GM12878 (cell line): ENCODE results near the gene AQP2. TPM values are rescaled to one million over a fixed set of nuclear protein-coding genes. Genes with fewer than 3 reads are reported as not detected.

Source experiments
- ATAC-seq: fragments of 200-7000 bp; cut with Tn5 transposase; 3 replicates; pipeline ENCODE4 v1.9.1; 2020; ENCODE audit warnings: mild to moderate bottlenecking, moderate library complexity
- BruUV-seq: library from RNA; stranded (reverse); fragments of 400-500 nt; replicated peaks from 2 replicates; lab custom pipeline; 2021; lab: Mats Ljungman, UMichigan
- CTCF ChIA-PET: fragments of 300-600 bp; sonication (Branson Sonifier 250); formaldehyde crosslinking; extraction: SDS; loops from one replicate; lab custom pipeline; 2021; ENCODE audit warnings: inconsistent platforms; lab: Yijun Ruan, JAX
- POLR2A ChIA-PET: fragments of 350-600 bp; formaldehyde crosslinking; extraction: SDS; loops from one replicate; lab custom pipeline; 2021; ENCODE audit warnings: inconsistent platforms; lab: Charles Lee
- RAD21 ChIA-PET: fragments of 300-600 bp; sonication (Branson Sonifier 250); formaldehyde crosslinking; loops from one replicate; lab custom pipeline; 2023; ENCODE audit warnings: antibody characterized with exemption; ENCODE audit not compliant: unreplicated experiment; lab: Charles Lee
- SMC1A ChIA-PET: fragments of 300-600 bp; sonication (Branson Sonifier 250); formaldehyde crosslinking; loops from one replicate; lab custom pipeline; 2023; ENCODE audit not compliant: unreplicated experiment, uncharacterized antibody; lab: Charles Lee
- DNase-seq: peaks from one replicate; pipeline ENCODE4 v3.0.0-alpha.2; 2011; ENCODE audit warnings: low read depth, low spot score
- FAIRE-seq: peaks from 3 replicates; lab custom pipeline; 2011; peaks lifted over from hg19 to GRCh38; lab: Jason Lieb, UNC
- H2AFZ ChIP-seq: 2 replicates; pipeline ENCODE4 v1.6.0; 2011; ENCODE audit warnings: low read depth, low read length, control low read depth; ENCODE audit not compliant: control insufficient read depth
- H3K27ac ChIP-seq: 2 replicates; pipeline ENCODE4 v1.5.1; 2011; ENCODE audit warnings: control low read depth; ENCODE audit not compliant: control insufficient read depth, insufficient read depth
- H3K27me3 ChIP-seq, 2 experiments: replicated peaks in 1 of 2; 2 replicates each; pipeline versions ENCODE4 v1.6.0 to v1.6.1; 2011; ENCODE audit warnings: low read length in 1 of 2; ENCODE audit not compliant: control insufficient read depth in 2 of 2, insufficient read depth in 2 of 2
- H3K36me3 ChIP-seq, 2 experiments: 2 replicates each; pipeline ENCODE4 v1.5.1; 2011; ENCODE audit warnings: low read length in 1 of 2; ENCODE audit not compliant: control insufficient read depth in 2 of 2, insufficient read depth in 2 of 2
- H3K4me1 ChIP-seq: 2 replicates; pipeline ENCODE4 v1.6.1; 2011; ENCODE audit warnings: mild to moderate bottlenecking, low read length, moderate library complexity, mixed read lengths; ENCODE audit not compliant: control insufficient read depth, insufficient read depth
- H3K4me2 ChIP-seq: 2 replicates; pipeline ENCODE4 v1.6.0; 2011; ENCODE audit warnings: control low read depth; ENCODE audit not compliant: control insufficient read depth, insufficient read depth
- H3K4me3 ChIP-seq: fragments of 200-600 bp; sonication (generic); 2 replicates; pipeline ENCODE4 v1.5.1; 2016
- H3K79me2 ChIP-seq: 2 replicates; pipeline ENCODE4 v1.6.0; 2011; ENCODE audit warnings: low read length; ENCODE audit not compliant: control insufficient read depth, insufficient read depth
- H3K9ac ChIP-seq: 2 replicates; pipeline ENCODE4 v1.8.0; 2011; ENCODE audit warnings: low read length, control low read depth, mixed read lengths; ENCODE audit not compliant: control insufficient read depth, insufficient read depth
- H3K9me3 ChIP-seq: replicated peaks from 3 replicates; pipeline ENCODE4 v1.5.1; 2011; ENCODE audit warnings: mild to moderate bottlenecking, low read length; ENCODE audit not compliant: control insufficient read depth, insufficient read depth
- H4K20me1 ChIP-seq: 2 replicates; pipeline ENCODE4 v1.6.0; 2011; ENCODE audit not compliant: control insufficient read depth, insufficient read depth
- CHD2 ChIP-seq: IDR thresholded peaks from 2 replicates; pipeline ENCODE4 v1.6.1; 2011; ENCODE audit warnings: low read depth, low read length, improper control_type of control experiment, borderline replicate concordance
- CTCF ChIP-seq, 3 experiments: IDR thresholded peaks in 2 of 3; conservative IDR thresholded peaks in 1 of 3; 2 replicates each; pipeline ENCODE4 v1.5.1; 2011; ENCODE audit warnings: low read depth in 3 of 3, low read length in 3 of 3, mild to moderate bottlenecking in 3 of 3, control low read depth in 2 of 3, moderate library complexity in 2 of 3, inconsistent platforms in 1 of 3, mixed read lengths in 1 of 3; ENCODE audit not compliant: control insufficient read depth in 2 of 3, insufficient read depth in 1 of 3; ENCODE audit errors: extremely low read depth in 1 of 3
- EED ChIP-seq: sonication (generic); IDR thresholded peaks from 2 replicates; pipeline ENCODE4 v1.6.1; 2016; ENCODE audit warnings: antibody characterized with exemption, low read depth
- MEF2A ChIP-seq: IDR thresholded peaks from 2 replicates; pipeline ENCODE4 v1.6.1; 2011; ENCODE audit warnings: low read depth, mild to moderate bottlenecking, low read length, moderate library complexity; ENCODE audit not compliant: insufficient read depth
- YY1 ChIP-seq: IDR thresholded peaks from 2 replicates; pipeline ENCODE4 v1.6.1; 2011; ENCODE audit warnings: low read depth, mild to moderate bottlenecking, low read length
- WGBS: methylation state at CpG from one replicate; pipeline ENCODE4 v1.1.6; 2016; ENCODE audit warnings: low lambda C conversion rate; ENCODE audit not compliant: insufficient replicate concordance, insufficient coverage; ENCODE audit errors: missing lambda C conversion rate; 5-methylcytosine and 5-hydroxymethylcytosine counted together
- in situ Hi-C: fragments of 300-500 bp; cut with MboI; formaldehyde crosslinking; loops from 9 replicates; pipeline ENCODE4 v1.14.3; 2018; ENCODE audit warnings: mixed read lengths
- intact Hi-C: fragments of 100-400 bp; cut with micrococcal nuclease; formaldehyde crosslinking; loops from one replicate; pipeline ENCODE4 v1.14.2; 2022; ENCODE audit not compliant: unreplicated experiment
- polyA plus RNA-seq, 11 experiments: library from polyadenylated mRNA; depleted of rRNA in 4 of 11; unstranded in 6 of 11; stranded (reverse) in 5 of 11; fragments of >200 nt; fragmentation: Nextera tagmentation in 4 of 11; fragmentation: Illumina TruSeq in 1 of 11; extraction: Ambion mirVana in 4 of 11; extraction: Trizol in 1 of 11; gene quantifications; 1 replicate in 1 of 11; 2 replicates in 10 of 11; pipeline versions ENCODE4 v1.2.1 to v1.2.3, GENCODE V29; 2011 to 2016; ENCODE audit warnings: inconsistent platforms in 2 of 11, missing spikeins in 2 of 11, low read depth in 1 of 11
- total RNA-seq, 4 experiments: library from RNA; depleted of rRNA in 3 of 4; stranded (reverse); fragments of >200 nt in 3 of 4; fragmentation: Illumina TruSeq in 1 of 4; extraction: Trizol in 1 of 4; gene quantifications; 2 replicates each; pipeline versions ENCODE4 v1.2.1 to v1.2.3, GENCODE V29; 2013 to 2021

AQP2 gene
- total and polyA plus RNA-seq, 10 of the 15 experiments (the other 5 are each of a cell fraction or from before 2014, with no cell fraction given): not detected

- H3K36me3 ChIP-seq: no peaks in the 10 kb centered on the region
- H3K9me3 ChIP-seq: no peaks in the 10 kb centered on the region
- no peak overlapping the region for H3K4me2 ChIP-seq
- TF ChIP-seq CTCF (IDR thresholded peaks at IDR 0.05 in 2 of 3, conservative IDR thresholded peaks at IDR 0.05 in 1 of 3; ENCODE audit: control insufficient read depth in 2 of 3, extremely low read depth in 1 of 3, insufficient read depth in 1 of 3, low read depth in 3 of 3, low read length in 3 of 3): no peak
- TF ChIP-seq YY1: no peak
- TF ChIP-seq EED: no peak
- no peak for TF ChIP-seq CHD2
- no peak for TF ChIP-seq MEF2A
- no peak overlapping the region for H3K27ac ChIP-seq
- ATAC-seq: peak; percentile 13; the same call in 2 of the 3 replicates
- H2AFZ ChIP-seq: no peak overlapping the region
- in situ Hi-C loops (loop anchor here (5.0 kb wide), 1 partner anchor 93 kb away; no protein-coding TSS in a partner anchor), intact Hi-C loops (no loop called here)
- no peak for DNase-seq
- no peak for FAIRE-seq
- H3K27me3 ChIP-seq: peaks cover 0 to 1% of the 10 kb centered on the region in 2 experiments; a peak in 1 of 4 replicates
- no peak overlapping the region for H3K4me3 ChIP-seq
- no peaks in the 10 kb centered on the region for H3K79me2 ChIP-seq
- RAD21 ChIA-PET: interaction anchor here (1.0 kb wide), 1 partner anchor 64 kb away, joined by 3 read pairs; no protein-coding TSS in a partner anchor
- 48% methylated on average over 8 of the region's 8 CpGs for WGBS
- H3K9ac ChIP-seq: no peak overlapping the region
- SMC1A ChIA-PET: no interaction called here
- POLR2A ChIA-PET: no interaction called here
- no peaks in the 10 kb centered on the region for H3K4me1 ChIP-seq
- no TSS peak for BruUV-seq
- no peaks in the 10 kb centered on the region for H4K20me1 ChIP-seq
- CTCF ChIA-PET: interaction anchor here (0.8 to 1.6 kb wide), 2 partner anchors 9 to 100 kb away, joined by 3 to 4 read pairs; no protein-coding TSS in a partner anchor
Measured at GRCh38 chr12:49974677-49975317, 24.3 kb downstream of the AQP2 start.
